A673 (cell line): ENCODE data around the gene KRTAP10-4. TPM values are rescaled to one million over a fixed set of nuclear protein-coding genes. Genes with fewer than 3 reads are reported as not detected.

ENCODE experiments used
- BruUV-seq: library from RNA; stranded (reverse); fragments of 400-500 nt; replicated peaks from 2 replicates; lab custom pipeline; 2021; lab: Mats Ljungman, UMichigan
- CTCF ChIA-PET: fragments of 300-600 bp; sonication (Branson Sonifier 250); formaldehyde crosslinking; loops from one replicate; lab custom pipeline; 2022; ENCODE audit warnings: antibody characterized with exemption; lab: Charles Lee
- POLR2A ChIA-PET: fragments of 300-600 bp; sonication (Branson Sonifier 250); formaldehyde crosslinking; loops from one replicate; lab custom pipeline; 2022; ENCODE audit warnings: antibody characterized with exemption; ENCODE audit not compliant: low non-redundant PET; lab: Charles Lee
- DNase-seq: peaks from one replicate; pipeline ENCODE4 v3.0.0-alpha.2; 2015; ENCODE audit warnings: low spot score
- H3K27ac ChIP-seq: fragments of 200-600 bp; sonication (generic); 2 replicates; pipeline ENCODE4 v1.5.1; 2016; ENCODE audit warnings: mixed run types, low read depth, mild to moderate bottlenecking, mixed read lengths, antibody characterized with exemption, low read length; ENCODE audit not compliant: poor library complexity, severe bottlenecking
- H3K27me3 ChIP-seq: fragments of 200-600 bp; sonication (generic); replicated peaks from 2 replicates; pipeline ENCODE4 v1.6.1; 2017; ENCODE audit warnings: mixed run types, low read depth, mild to moderate bottlenecking, mixed read lengths, antibody characterized with exemption, low read length; ENCODE audit not compliant: insufficient read depth, poor library complexity
- H3K36me3 ChIP-seq: fragments of 200-600 bp; sonication (generic); 2 replicates; pipeline ENCODE4 v1.6.1; 2016; ENCODE audit warnings: mixed run types, mild to moderate bottlenecking, mixed read lengths, antibody characterized with exemption, low read length; ENCODE audit not compliant: insufficient read depth, poor library complexity, severe bottlenecking
- H3K4me1 ChIP-seq: fragments of 200-600 bp; sonication (generic); 2 replicates; pipeline ENCODE4 v1.6.1; 2017; ENCODE audit warnings: mixed run types, mild to moderate bottlenecking, mixed read lengths, antibody characterized with exemption, low read length; ENCODE audit not compliant: insufficient read depth, poor library complexity, severe bottlenecking
- H3K4me3 ChIP-seq: fragments of 200-600 bp; sonication (generic); 2 replicates; pipeline ENCODE4 v1.5.1; 2016; ENCODE audit warnings: low read depth, mixed run types, mild to moderate bottlenecking, mixed read lengths, low read length; ENCODE audit not compliant: poor library complexity, severe bottlenecking
- H3K9me3 ChIP-seq: fragments of 200-600 bp; sonication (generic); 2 replicates; pipeline ENCODE4 v1.6.1; 2016; ENCODE audit warnings: mixed run types, low read depth, mild to moderate bottlenecking, mixed read lengths, antibody characterized with exemption, low read length; ENCODE audit not compliant: poor library complexity, severe bottlenecking
- EZH2 ChIP-seq: fragments of 200-600 bp; sonication (generic); IDR thresholded peaks from 2 replicates; pipeline ENCODE4 v1.6.1; 2017; ENCODE audit warnings: borderline replicate concordance, low read depth, mild to moderate bottlenecking, mixed read lengths, antibody characterized with exemption, low read length; ENCODE audit not compliant: poor library complexity, severe bottlenecking
- intact Hi-C: fragments of 100-400 bp; cut with micrococcal nuclease; formaldehyde crosslinking; loops from one replicate; pipeline ENCODE4 v1.10.0; 2022; ENCODE audit not compliant: unreplicated experiment
- total RNA-seq: library from RNA; stranded (reverse); gene quantifications from 2 replicates; pipeline ENCODE4 v1.2.3, GENCODE V29; 2021
- TF ChIP-seq, protein P1 (sequence below): fragments of 300-800, 200-600 bp; sonication (generic); conservative IDR thresholded peaks from 2 replicates; pipeline ENCODE4 v1.5.1; 2017; ENCODE audit warnings: low read depth, mild to moderate bottlenecking, antibody characterized with exemption, low read length, moderate library complexity, mixed read lengths

The KRTAP10-4 gene
- total RNA-seq, 1 experiment from 2014 or later, result not detected

DNA sequence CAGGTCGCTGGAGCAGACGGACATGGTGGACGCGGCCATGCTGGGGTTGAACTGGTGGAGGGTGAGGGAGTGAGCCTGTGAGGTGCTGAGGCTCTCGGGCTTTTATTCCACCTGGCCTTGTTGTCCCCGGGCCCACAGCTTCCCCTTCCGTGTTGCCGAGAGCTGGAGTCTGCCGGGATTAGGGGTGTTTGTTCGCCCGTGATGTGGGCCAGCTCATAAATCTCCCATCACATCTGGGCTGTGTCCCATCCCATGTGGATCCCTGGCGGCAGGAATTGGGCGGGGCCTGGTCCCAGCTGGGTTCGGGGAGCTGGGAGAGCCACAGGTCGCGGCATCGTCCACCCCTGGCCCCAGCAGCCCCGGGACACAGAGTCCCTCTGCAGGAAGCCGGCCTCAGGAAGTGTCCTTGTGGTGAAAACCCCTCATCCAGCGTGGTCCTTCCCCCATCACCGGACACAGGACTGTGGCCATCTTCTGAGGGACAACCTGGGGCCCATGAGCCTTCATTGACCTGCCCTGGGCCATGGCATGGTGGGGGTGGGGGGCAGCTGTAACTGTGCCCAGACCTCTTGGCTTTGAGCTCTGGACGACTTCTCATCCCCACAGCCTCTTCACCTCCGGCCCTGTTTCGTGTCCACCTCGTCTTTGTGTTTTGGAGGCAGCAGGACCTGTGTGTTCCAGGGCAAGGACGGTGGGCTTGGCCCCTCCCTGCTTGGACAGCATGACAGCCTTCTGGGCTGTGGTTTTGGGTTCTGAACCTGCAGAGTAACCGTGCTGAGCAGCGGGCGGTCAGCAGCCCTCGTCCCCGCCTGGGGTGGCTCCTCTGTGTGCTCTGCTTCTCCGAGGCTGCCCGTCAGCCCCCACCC, 19.1 kb downstream of the KRTAP10-4 start, which contains the start of gene KRTAP10-6:
Gene KRTAP10-6 (minus strand): TSS at position 60 of the 866 bp plus-strand sequence. CDS start 21 bp downstream, at position 39.
- Histone ChIP-seq H3K36me3 (no peaks in the 10 kb centered on the region), H3K4me3 (no peak within 1 kb of the TSS), H3K27me3 (no peaks in the 10 kb centered on the region), H3K27ac (no peak within 1 kb of the TSS), H3K4me1 (no peaks in the 10 kb centered on the region), H3K9me3 (no peaks in the 10 kb centered on the region)
- DNase-seq, result no peak
- ChIA-PET CTCF (no interaction called here), POLR2A (no interaction called here)
- intact Hi-C loops, result no loop called here
- BruUV-seq, result no TSS peak
- TF ChIP-seq EZH2, result no peak
- TF ChIP-seq, protein P1, sequence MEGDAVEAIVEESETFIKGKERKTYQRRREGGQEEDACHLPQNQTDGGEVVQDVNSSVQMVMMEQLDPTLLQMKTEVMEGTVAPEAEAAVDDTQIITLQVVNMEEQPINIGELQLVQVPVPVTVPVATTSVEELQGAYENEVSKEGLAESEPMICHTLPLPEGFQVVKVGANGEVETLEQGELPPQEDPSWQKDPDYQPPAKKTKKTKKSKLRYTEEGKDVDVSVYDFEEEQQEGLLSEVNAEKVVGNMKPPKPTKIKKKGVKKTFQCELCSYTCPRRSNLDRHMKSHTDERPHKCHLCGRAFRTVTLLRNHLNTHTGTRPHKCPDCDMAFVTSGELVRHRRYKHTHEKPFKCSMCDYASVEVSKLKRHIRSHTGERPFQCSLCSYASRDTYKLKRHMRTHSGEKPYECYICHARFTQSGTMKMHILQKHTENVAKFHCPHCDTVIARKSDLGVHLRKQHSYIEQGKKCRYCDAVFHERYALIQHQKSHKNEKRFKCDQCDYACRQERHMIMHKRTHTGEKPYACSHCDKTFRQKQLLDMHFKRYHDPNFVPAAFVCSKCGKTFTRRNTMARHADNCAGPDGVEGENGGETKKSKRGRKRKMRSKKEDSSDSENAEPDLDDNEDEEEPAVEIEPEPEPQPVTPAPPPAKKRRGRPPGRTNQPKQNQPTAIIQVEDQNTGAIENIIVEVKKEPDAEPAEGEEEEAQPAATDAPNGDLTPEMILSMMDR, result no peak

DNA sequence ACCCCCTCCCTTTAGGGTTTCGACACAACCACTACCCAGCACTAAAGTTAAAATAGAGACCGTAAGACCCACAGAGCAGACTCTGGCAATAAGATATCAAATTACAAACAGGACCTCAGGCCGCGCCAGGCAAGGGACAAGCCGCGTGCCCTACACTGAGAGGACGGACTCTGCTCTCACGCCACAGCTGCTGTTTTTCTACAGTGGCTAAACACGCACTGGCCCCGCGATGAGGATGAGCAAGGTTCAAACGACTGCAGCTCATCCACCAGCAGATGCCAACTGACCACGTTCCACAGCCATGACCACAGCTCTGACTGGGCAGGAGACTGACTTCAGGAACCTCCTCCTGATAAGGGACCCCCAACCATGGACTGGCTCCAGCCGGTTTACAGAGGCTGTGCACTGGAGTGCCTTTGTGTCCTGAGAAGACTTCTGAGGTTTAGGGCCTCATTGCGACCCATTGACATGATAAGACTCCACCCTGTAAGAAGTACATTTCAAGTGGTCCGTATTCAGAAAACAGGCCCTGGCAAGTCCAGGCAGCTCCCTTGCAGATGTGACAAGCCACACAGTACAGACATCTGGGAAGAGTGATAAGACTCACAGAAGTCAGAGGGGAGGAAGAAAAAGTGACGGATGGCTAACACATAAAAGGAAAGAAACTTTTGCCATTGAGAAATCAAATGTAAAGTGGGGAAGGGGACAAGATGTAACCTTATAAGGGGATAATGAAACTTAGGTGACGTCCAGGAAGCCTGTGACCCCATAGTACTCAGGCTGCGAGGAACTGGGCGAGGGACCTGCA, 20.3 kb downstream of the KRTAP10-4 start:
- Histone ChIP-seq H3K27me3 (no peaks in the 10 kb centered on the region), H3K4me1 (no peaks in the 10 kb centered on the region), H3K4me3 (no peak overlapping the region), H3K27ac (no peak overlapping the region), H3K36me3 (no peaks in the 10 kb centered on the region), H3K9me3 (peaks cover 2% of the 10 kb centered on the region)
- CTCF ChIA-PET, result no interaction called here
- no peak for DNase-seq
- TF ChIP-seq EZH2, result no peak
- TF ChIP-seq, protein P1, result no peak
- intact Hi-C loops, result no loop called here
- BruUV-seq, result no TSS peak
- POLR2A ChIA-PET, result no interaction called here

DNA sequence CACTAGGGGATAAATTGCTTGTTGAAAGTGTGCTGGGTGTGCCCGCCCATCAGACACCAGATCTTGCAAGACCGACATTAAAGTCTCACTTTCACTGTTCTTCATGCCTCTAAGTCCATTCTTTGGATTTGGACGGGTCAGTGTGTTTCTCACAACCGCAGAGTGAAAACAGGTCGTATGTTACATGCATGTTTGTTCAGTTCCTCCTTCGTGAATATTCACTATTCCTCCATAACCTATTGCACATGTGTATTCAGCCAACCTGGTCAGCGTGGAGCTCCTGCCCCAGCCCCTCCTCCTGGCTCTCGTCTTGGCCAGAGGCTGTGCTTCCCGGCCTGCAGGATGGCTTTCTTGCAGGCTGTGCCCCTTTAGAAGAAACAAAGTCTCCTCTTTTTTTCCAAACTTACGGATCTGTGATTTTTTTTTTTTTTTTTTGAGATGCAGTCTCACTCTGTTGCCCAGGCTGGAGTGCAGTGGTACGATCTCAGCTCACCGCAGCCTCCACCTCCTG, 20.9 kb downstream of the KRTAP10-4 start:
- intact Hi-C loops, result no loop called here
- CTCF ChIA-PET, result no interaction called here
- no peak for DNase-seq
- Histone ChIP-seq H3K27me3 (no peaks in the 10 kb centered on the region), H3K36me3 (no peaks in the 10 kb centered on the region), H3K4me3 (no peak overlapping the region), H3K27ac (no peak overlapping the region), H3K4me1 (no peaks in the 10 kb centered on the region), H3K9me3 (peaks cover 3% of the 10 kb centered on the region)
- TF ChIP-seq, protein P1, result no peak
- no peak for TF ChIP-seq EZH2
- POLR2A ChIA-PET, result no interaction called here
- BruUV-seq, result no TSS peak
